ENCODE data around the gene MGAT2.

- TF ChIP-seq CTCF (IDR thresholded peaks at IDR 0.05; ENCODE audit: extremely low read depth in 1 of 2, insufficient read depth in 1 of 2, low read depth in 1 of 2, low read length in 2 of 2) (peak; percentile 8 to 51), MYC (IDR thresholded peaks at IDR 0.05; ENCODE audit: low read depth, low read length) (no peak), JUN (IDR thresholded peaks at IDR 0.05; ENCODE audit: borderline replicate concordance, insufficient read depth, insufficient read length, low read depth) (no peak), EZH2 (IDR thresholded peaks at IDR 0.05; ENCODE audit: borderline replicate concordance, low read depth, low read length, severe bottlenecking) (no peak)
These were observed at the start of gene MGAT2, which contains the start of gene RPL36AL for GRCh38 chr14:49620182-49621113.
